ENCODE data around the gene CMIP. TPM values are rescaled to one million over a fixed set of nuclear protein-coding genes. Genes with fewer than 3 reads are reported as not detected.
A peak's percentile ranks its signal among the peaks of the same experiment; 100 is the strongest.

Gene CMIP
- total RNA-seq, 4 donors from 2014 or later, result 15.5 to 65.9 (median 20.2) TPM

- peak overlapping the region in 1 of 3 donors; percentile 84 for H3K27ac ChIP-seq
- H3K4me3 ChIP-seq (replicated peaks in 1 of 3), result no peak overlapping the region
- TF ChIP-seq POLR2A (IDR thresholded peaks at IDR 0.05) (no peak), CTCF (IDR thresholded peaks at IDR 0.05) (no peak)
- intact Hi-C loops (cut with DNase I), result no loop called here
- H3K4me1 ChIP-seq, result peaks cover 16 to 19% of the 10 kb centered on the region in 2 donors
- H3K27me3 ChIP-seq, result no peaks in the 10 kb centered on the region
- H3K36me3 ChIP-seq, result no peaks in the 10 kb centered on the region
- H3K9me3 ChIP-seq, result no peaks in the 10 kb centered on the region
- DNase-seq, result no peak
- 96 to 98% methylated on average over 6 of the region's 6 CpGs for WGBS, 2 donors
These were observed 179.8 kb downstream of the CMIP start for GRCh38 chr16:81624403-81624759.

GRCh38 chr16:81624760-81625543 lies 180.3 kb downstream of the CMIP start:
- H3K4me1 ChIP-seq, result peaks cover 16 to 19% of the 10 kb centered on the region in 2 donors
- H3K36me3 ChIP-seq, result no peaks in the 10 kb centered on the region
- no peaks in the 10 kb centered on the region for H3K9me3 ChIP-seq
- no peak overlapping the region for H3K4me3 ChIP-seq (replicated peaks in 1 of 3)
- H3K27ac ChIP-seq, result peak overlapping the region; percentile 75 to 87 (median 84)
- no peak for DNase-seq
- TF ChIP-seq POLR2A (IDR thresholded peaks at IDR 0.05) (no peak), CTCF (IDR thresholded peaks at IDR 0.05) (no peak)
- intact Hi-C loops (cut with DNase I), result no loop called here
- no peaks in the 10 kb centered on the region for H3K27me3 ChIP-seq
- WGBS, 2 donors, result 66 to 84% methylated on average over 10 of the region's 11 CpGs

GRCh38 chr16:81625544-81626153 lies 181.0 kb downstream of the CMIP start:
- Histone ChIP-seq H3K4me3 (replicated peaks in 1 of 3) (no peak overlapping the region), H3K4me1 (peaks cover 19 to 23% of the 10 kb centered on the region in 2 donors), H3K36me3 (no peaks in the 10 kb centered on the region), H3K27ac (peak overlapping the region; percentile 75 to 87 (median 84)), H3K27me3 (no peaks in the 10 kb centered on the region), H3K9me3 (no peaks in the 10 kb centered on the region)
- intact Hi-C loops (cut with DNase I), result no loop called here
- WGBS, 2 donors, result 42 to 53% methylated on average over 5 to 8 of the region's 9 CpGs
- DNase-seq, result peak; percentile 92 to 94
- no peak for TF ChIP-seq POLR2A (IDR thresholded peaks at IDR 0.05)
- TF ChIP-seq CTCF (IDR thresholded peaks at IDR 0.05), result no peak

GRCh38 chr16:81626181-81626674 lies 181.6 kb downstream of the CMIP start:
- H3K27me3 ChIP-seq, result no peaks in the 10 kb centered on the region
- WGBS, 2 donors, result 74 to 75% methylated on average over 6 of the region's 6 CpGs
- H3K27ac ChIP-seq, result peak overlapping the region; percentile 75 to 87 (median 84)
- H3K4me3 ChIP-seq (replicated peaks in 1 of 3), result no peak overlapping the region
- intact Hi-C loops (cut with DNase I), result no loop called here
- H3K4me1 ChIP-seq, result peaks cover 19 to 25% of the 10 kb centered on the region in 2 donors
- DNase-seq, result no peak
- TF ChIP-seq CTCF (IDR thresholded peaks at IDR 0.05), result no peak
- TF ChIP-seq POLR2A (IDR thresholded peaks at IDR 0.05), result no peak
- no peaks in the 10 kb centered on the region for H3K36me3 ChIP-seq
- H3K9me3 ChIP-seq, result no peaks in the 10 kb centered on the region

- intact Hi-C loops (cut with DNase I), result no loop called here
- H3K4me3 ChIP-seq (replicated peaks in 1 of 3), result no peak overlapping the region
- no peak overlapping the region for H3K27ac ChIP-seq
- H3K9me3 ChIP-seq, result no peaks in the 10 kb centered on the region
- no peaks in the 10 kb centered on the region for H3K27me3 ChIP-seq
- peaks cover 19 to 25% of the 10 kb centered on the region in 2 donors for H3K4me1 ChIP-seq
- no peak for TF ChIP-seq POLR2A (IDR thresholded peaks at IDR 0.05)
- no peak for TF ChIP-seq CTCF (IDR thresholded peaks at IDR 0.05)
- DNase-seq, result no peak
- WGBS, 2 donors, result 93 to 97% methylated on average over 6 of the region's 6 CpGs
- H3K36me3 ChIP-seq, result no peaks in the 10 kb centered on the region
These were observed 182.4 kb downstream of the CMIP start for GRCh38 chr16:81627024-81627423.

Measured in thyroid gland (tissue), 4 donors.